Brain microvascular endothelial cell (primary cell): ENCODE results near the gene GALR2.

ENCODE experiments used
- DNase-seq: peaks from one replicate; pipeline ENCODE4 v3.0.0-alpha.2; 2020
- H3K27ac ChIP-seq: fragments of 250-450 bp; sonication (Bioruptor Pico); 2 replicates; pipeline ENCODE4 v1.5.1; 2020; ENCODE audit warnings: mild to moderate bottlenecking, moderate library complexity
- H3K27me3 ChIP-seq: fragments of 250-450 bp; sonication (Bioruptor Pico); replicated peaks from 2 replicates; pipeline ENCODE4 v1.5.1; 2020; ENCODE audit warnings: mild to moderate bottlenecking
- H3K36me3 ChIP-seq: fragments of 250-450 bp; sonication (Bioruptor Pico); replicated peaks from 2 replicates; pipeline ENCODE4 v1.5.1; 2020; ENCODE audit warnings: mild to moderate bottlenecking
- H3K4me3 ChIP-seq: 2 replicates; pipeline ENCODE4 v1.5.1; 2011; ENCODE audit warnings: low read depth, mild to moderate bottlenecking, control low read depth, low read length, moderate library complexity
- CTCF ChIP-seq: IDR thresholded peaks from 2 replicates; pipeline ENCODE4 v1.5.1; 2011; ENCODE audit warnings: low read depth, mild to moderate bottlenecking, moderate library complexity, low read length, control low read depth, inconsistent platforms; ENCODE audit errors: missing control alignments
- in situ Hi-C: cut with HindIII; loops from 2 replicates; pipeline ENCODE4 v1.10.0; 2017; ENCODE audit warnings: low sequenced_read_pairs, low pct_ligation_motif_present

The GALR2 gene

GRCh38 chr17:76049239-76049638 lies 25.3 kb upstream of the GALR2 start:
- DNase-seq, result no peak
- H3K27ac ChIP-seq, result peak overlapping the region; percentile 77
- no peaks in the 10 kb centered on the region for H3K27me3 ChIP-seq
- H3K36me3 ChIP-seq, result peaks cover 56% of the 10 kb centered on the region
- no peak for TF ChIP-seq CTCF
- no peak overlapping the region for H3K4me3 ChIP-seq
- in situ Hi-C loops, result no loop called here

- TF ChIP-seq CTCF, result no peak
- in situ Hi-C loops, result no loop called here
- Histone ChIP-seq H3K4me3 (no peak overlapping the region), H3K27me3 (no peaks in the 10 kb centered on the region), H3K27ac (peak overlapping the region; percentile 35), H3K36me3 (peaks cover 53% of the 10 kb centered on the region)
- no peak for DNase-seq
Observed at GRCh38 chr17:76049836-76050537, 24.6 kb upstream of the GALR2 start.

GRCh38 chr17:76050538-76051467 lies 23.8 kb upstream of the GALR2 start:
- peak overlapping the region; percentile 35 for H3K27ac ChIP-seq
- no peaks in the 10 kb centered on the region for H3K27me3 ChIP-seq
- no peak for TF ChIP-seq CTCF
- H3K36me3 ChIP-seq, result peaks cover 52% of the 10 kb centered on the region
- peak; percentile 30 for DNase-seq
- no peak overlapping the region for H3K4me3 ChIP-seq
- in situ Hi-C loops, result no loop called here

GRCh38 chr17:76051561-76051960 lies 23.0 kb upstream of the GALR2 start:
- no peak overlapping the region for H3K27ac ChIP-seq
- in situ Hi-C loops, result no loop called here
- no peak for TF ChIP-seq CTCF
- no peak for DNase-seq
- H3K27me3 ChIP-seq, result no peaks in the 10 kb centered on the region
- H3K36me3 ChIP-seq, result peaks cover 55% of the 10 kb centered on the region
- no peak overlapping the region for H3K4me3 ChIP-seq

GRCh38 chr17:76053246-76054111 lies 21.1 kb upstream of the GALR2 start:
- in situ Hi-C loops, result no loop called here
- H3K27ac ChIP-seq, result peak overlapping the region; percentile 74
- TF ChIP-seq CTCF, result no peak
- peak; percentile 81 for DNase-seq
- peaks cover 59% of the 10 kb centered on the region for H3K36me3 ChIP-seq
- H3K27me3 ChIP-seq, result no peaks in the 10 kb centered on the region
- no peak overlapping the region for H3K4me3 ChIP-seq
